SK-N-MC (cell line): ENCODE data around the gene MYZAP.

Experiments
- DNase-seq: peaks from one replicate; pipeline ENCODE4 v3.0.0-alpha.2; 2011; ENCODE audit warnings: low read depth, low spot score
- H3K27ac ChIP-seq: fragments of 200-600 bp; sonication (generic); 2 replicates; pipeline ENCODE4 v1.5.1; 2016; ENCODE audit warnings: mixed run types
- H3K36me3 ChIP-seq: fragments of 200-600 bp; sonication (generic); 2 replicates; pipeline ENCODE4 v1.6.1; 2017; ENCODE audit warnings: antibody characterized with exemption, low read length, mixed read lengths; ENCODE audit not compliant: insufficient read depth
- H3K4me3 ChIP-seq: fragments of 200-600 bp; sonication (generic); 2 replicates; pipeline ENCODE4 v1.5.1; 2016
- H3K9ac ChIP-seq: fragments of 200-600 bp; sonication (generic); 2 replicates; pipeline ENCODE4 v1.8.0; 2017; ENCODE audit warnings: mixed run types, mixed read lengths; ENCODE audit not compliant: insufficient read length
- H3K9me3 ChIP-seq: fragments of 200-600 bp; sonication (generic); 2 replicates; pipeline ENCODE4 v1.6.1; 2017; ENCODE audit warnings: low read depth, mild to moderate bottlenecking, antibody characterized with exemption, low read length, moderate library complexity, mixed read lengths
- EZH2 ChIP-seq: fragments of 200-600 bp; sonication (generic); IDR thresholded peaks from one replicate; pipeline ENCODE4 v1.6.1; 2017; ENCODE audit warnings: antibody characterized with exemption
- FOXP2 ChIP-seq: optimal IDR thresholded peaks from 2 replicates; pipeline ENCODE3; 2011; ENCODE audit warnings: mild to moderate bottlenecking, moderate library complexity; ENCODE audit not compliant: insufficient read depth; ENCODE audit errors: extremely low read length, control extremely low read depth
- POLR2AphosphoS5 ChIP-seq: IDR thresholded peaks from 2 replicates; pipeline ENCODE4 v1.6.1; 2012; ENCODE audit warnings: mild to moderate bottlenecking, low read depth, low read length, borderline replicate concordance

MYZAP gene

GRCh38 chr15:57595011-57595866, 3.5 kb downstream of the MYZAP start:
- no peak for TF ChIP-seq FOXP2
- no peak for TF ChIP-seq POLR2AphosphoS5
- no peak for TF ChIP-seq EZH2
- H3K9me3 ChIP-seq: no peaks in the 10 kb centered on the region

GRCh38 chr15:57596301-57596855, 4.7 kb downstream of the MYZAP start:
- no peak overlapping the region for H3K4me3 ChIP-seq
- no peaks in the 10 kb centered on the region for H3K36me3 ChIP-seq
- H3K9me3 ChIP-seq: no peaks in the 10 kb centered on the region
- TF ChIP-seq FOXP2: no peak
- TF ChIP-seq POLR2AphosphoS5: no peak
- no peak for TF ChIP-seq EZH2
- H3K27ac ChIP-seq: no peak overlapping the region
- no peak for DNase-seq
- no peak overlapping the region for H3K9ac ChIP-seq

More at GRCh38 chr15:57595011-57595866, 3.5 kb downstream of the MYZAP start:
- Histone ChIP-seq H3K9ac (no peak overlapping the region), H3K27ac (no peak overlapping the region), H3K36me3 (no peaks in the 10 kb centered on the region), H3K4me3 (no peak overlapping the region)
- DNase-seq: no peak

- TF ChIP-seq FOXP2: no peak
- TF ChIP-seq EZH2: no peak
- no peak for TF ChIP-seq POLR2AphosphoS5
- Histone ChIP-seq H3K27ac (no peak overlapping the region), H3K36me3 (no peaks in the 10 kb centered on the region), H3K4me3 (no peak overlapping the region), H3K9me3 (no peaks in the 10 kb centered on the region), H3K9ac (no peak overlapping the region)
- DNase-seq: no peak
Observed at GRCh38 chr15:57596978-57597377, 5.3 kb downstream of the MYZAP start.

- DNase-seq: no peak
- Histone ChIP-seq H3K36me3 (no peaks in the 10 kb centered on the region), H3K9me3 (no peaks in the 10 kb centered on the region), H3K9ac (no peak overlapping the region), H3K27ac (no peak overlapping the region), H3K4me3 (no peak overlapping the region)
- TF ChIP-seq EZH2 (no peak), POLR2AphosphoS5 (no peak), FOXP2 (no peak)
Observed at GRCh38 chr15:57597431-57597830, 5.7 kb downstream of the MYZAP start.

- no peaks in the 10 kb centered on the region for H3K9me3 ChIP-seq
- no peaks in the 10 kb centered on the region for H3K36me3 ChIP-seq
- TF ChIP-seq POLR2AphosphoS5: no peak
- TF ChIP-seq EZH2: no peak
- no peak for TF ChIP-seq FOXP2
- DNase-seq: no peak
- H3K4me3 ChIP-seq: no peak overlapping the region
- H3K9ac ChIP-seq: no peak overlapping the region
- no peak overlapping the region for H3K27ac ChIP-seq
Observed at GRCh38 chr15:57598346-57598745, 6.6 kb downstream of the MYZAP start.

GRCh38 chr15:57599296-57599810, 7.6 kb downstream of the MYZAP start:
- Histone ChIP-seq H3K36me3 (no peaks in the 10 kb centered on the region), H3K9ac (no peak overlapping the region), H3K4me3 (no peak overlapping the region), H3K9me3 (no peaks in the 10 kb centered on the region), H3K27ac (no peak overlapping the region)
- no peak for TF ChIP-seq POLR2AphosphoS5
- TF ChIP-seq FOXP2: no peak
- TF ChIP-seq EZH2: no peak
- no peak for DNase-seq

- no peak overlapping the region for H3K27ac ChIP-seq
- H3K9ac ChIP-seq: no peak overlapping the region
- TF ChIP-seq FOXP2 (no peak), POLR2AphosphoS5 (no peak), EZH2 (no peak)
Observed at GRCh38 chr15:57600197-57600596, 8.5 kb downstream of the MYZAP start.

GRCh38 chr15:57604507-57604906, 12.8 kb downstream of the MYZAP start:
- H3K9ac ChIP-seq: no peak overlapping the region
- no peak for TF ChIP-seq EZH2
- TF ChIP-seq POLR2AphosphoS5: no peak
- no peak for TF ChIP-seq FOXP2
- H3K4me3 ChIP-seq: no peak overlapping the region

More at GRCh38 chr15:57600197-57600596, 8.5 kb downstream of the MYZAP start:
- no peak for DNase-seq
- H3K4me3 ChIP-seq: no peak overlapping the region
- no peaks in the 10 kb centered on the region for H3K9me3 ChIP-seq
- H3K36me3 ChIP-seq: no peaks in the 10 kb centered on the region

GRCh38 chr15:57605491-57605890, 13.8 kb downstream of the MYZAP start:
- no peaks in the 10 kb centered on the region for H3K36me3 ChIP-seq
- no peak overlapping the region for H3K4me3 ChIP-seq
- DNase-seq: no peak
- no peak overlapping the region for H3K9ac ChIP-seq
- H3K27ac ChIP-seq: no peak overlapping the region
- no peaks in the 10 kb centered on the region for H3K9me3 ChIP-seq
- no peak for TF ChIP-seq EZH2
- no peak for TF ChIP-seq FOXP2
- TF ChIP-seq POLR2AphosphoS5: no peak

More at GRCh38 chr15:57604507-57604906, 12.8 kb downstream of the MYZAP start:
- no peaks in the 10 kb centered on the region for H3K36me3 ChIP-seq
- H3K27ac ChIP-seq: no peak overlapping the region
- no peak for DNase-seq
- no peaks in the 10 kb centered on the region for H3K9me3 ChIP-seq
